Lower leg skin (tissue), 4 donors: Measurements from ENCODE around the gene ASB12. TPM values are rescaled to one million over a fixed set of nuclear protein-coding genes. Genes with fewer than 3 reads are reported as not detected.
"Not testable (repeated sequence)": the region's sequence is repeated elsewhere in the genome, so short reads cannot be mapped to it uniquely, and the experiment has no call there.

Source experiments
- DNase-seq, 2 donors: peaks; one replicate each; pipeline ENCODE4 v3.0.0-alpha.2; 2019; ENCODE audit warnings: low spot score in 2 of 2
- H3K4me3 ChIP-seq: fragments of 200-600 bp; sonication (generic); 2 replicates; pipeline ENCODE4 v1.5.1; 2017; ENCODE audit warnings: mild to moderate bottlenecking, low read depth; ENCODE audit not compliant: poor library complexity, severe bottlenecking
- POLR2A ChIP-seq, 2 donors: fragments of 450-650 bp; IDR thresholded peaks; one replicate each; pipeline ENCODE4 v1.6.1; 2016 to 2017; ENCODE audit warnings: antibody characterized with exemption in 2 of 2, mild to moderate bottlenecking in 1 of 2, moderate library complexity in 1 of 2
- WGBS, 2 donors: methylation state at CpG; one replicate each; pipeline ENCODE4 v1.1.5; 2018; 5-methylcytosine and 5-hydroxymethylcytosine counted together
- intact Hi-C: fragments of 100-400 bp; cut with DNase I; formaldehyde crosslinking; loops from one replicate; pipeline ENCODE4 v1.15.0; 2023; ENCODE audit warnings: low total_unique reads
- total RNA-seq, 4 donors: library from RNA; depleted of rRNA; stranded (reverse); fragments of >200 nt; gene quantifications; one replicate each; pipeline ENCODE4 v1.1.0, GENCODE V29; 2016
- TF ChIP-seq, protein P1 (sequence below), 3 donors: fragments of 450-650 bp; IDR thresholded peaks; one replicate each; pipeline ENCODE4 v1.5.1; 2016; ENCODE audit warnings: antibody characterized with exemption in 3 of 3, mild to moderate bottlenecking in 3 of 3, moderate library complexity in 2 of 3

Gene ASB12
- under 1 TPM in 1 of 4 donors, not detected in 3; 0.49 TPM for total RNA-seq

GRCh38 chrX:64230123-64230970 is at the start of gene ASB12:
Gene ASB12 (minus strand): TSS chrX:64230607. CDS start chrX:64225650, 4,957 bp downstream.
- no peak for TF ChIP-seq POLR2A (IDR thresholded peaks at IDR 0.05)
- TF ChIP-seq, protein P1, sequence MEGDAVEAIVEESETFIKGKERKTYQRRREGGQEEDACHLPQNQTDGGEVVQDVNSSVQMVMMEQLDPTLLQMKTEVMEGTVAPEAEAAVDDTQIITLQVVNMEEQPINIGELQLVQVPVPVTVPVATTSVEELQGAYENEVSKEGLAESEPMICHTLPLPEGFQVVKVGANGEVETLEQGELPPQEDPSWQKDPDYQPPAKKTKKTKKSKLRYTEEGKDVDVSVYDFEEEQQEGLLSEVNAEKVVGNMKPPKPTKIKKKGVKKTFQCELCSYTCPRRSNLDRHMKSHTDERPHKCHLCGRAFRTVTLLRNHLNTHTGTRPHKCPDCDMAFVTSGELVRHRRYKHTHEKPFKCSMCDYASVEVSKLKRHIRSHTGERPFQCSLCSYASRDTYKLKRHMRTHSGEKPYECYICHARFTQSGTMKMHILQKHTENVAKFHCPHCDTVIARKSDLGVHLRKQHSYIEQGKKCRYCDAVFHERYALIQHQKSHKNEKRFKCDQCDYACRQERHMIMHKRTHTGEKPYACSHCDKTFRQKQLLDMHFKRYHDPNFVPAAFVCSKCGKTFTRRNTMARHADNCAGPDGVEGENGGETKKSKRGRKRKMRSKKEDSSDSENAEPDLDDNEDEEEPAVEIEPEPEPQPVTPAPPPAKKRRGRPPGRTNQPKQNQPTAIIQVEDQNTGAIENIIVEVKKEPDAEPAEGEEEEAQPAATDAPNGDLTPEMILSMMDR (IDR thresholded peaks at IDR 0.05), result no peak
- 66 to 75% methylated on average over 11 to 17 of the region's 17 CpGs for WGBS, 2 donors
- no peak within 1 kb of the TSS for H3K4me3 ChIP-seq
- intact Hi-C loops, result no loop called here
- DNase-seq, result no peak

GRCh38 chrX:64265265-64265664 is 34.9 kb upstream of the ASB12 start:
- H3K4me3 ChIP-seq, result no peak overlapping the region
- TF ChIP-seq, protein P1 (IDR thresholded peaks at IDR 0.05), result no peak
- TF ChIP-seq POLR2A (IDR thresholded peaks at IDR 0.05), result no peak
- intact Hi-C loops, result no loop called here
- no peak for DNase-seq

GRCh38 chrX:64229154-64229553 is 1.3 kb downstream of the ASB12 start:
- no peak overlapping the region for H3K4me3 ChIP-seq
- intact Hi-C loops, result no loop called here
- DNase-seq, result no peak
- no peak for TF ChIP-seq POLR2A (IDR thresholded peaks at IDR 0.05)
- TF ChIP-seq, protein P1 (IDR thresholded peaks at IDR 0.05), result no peak
- WGBS, 2 donors, result 29 to 48% methylated on average over 3 of the region's 3 CpGs

DNA sequence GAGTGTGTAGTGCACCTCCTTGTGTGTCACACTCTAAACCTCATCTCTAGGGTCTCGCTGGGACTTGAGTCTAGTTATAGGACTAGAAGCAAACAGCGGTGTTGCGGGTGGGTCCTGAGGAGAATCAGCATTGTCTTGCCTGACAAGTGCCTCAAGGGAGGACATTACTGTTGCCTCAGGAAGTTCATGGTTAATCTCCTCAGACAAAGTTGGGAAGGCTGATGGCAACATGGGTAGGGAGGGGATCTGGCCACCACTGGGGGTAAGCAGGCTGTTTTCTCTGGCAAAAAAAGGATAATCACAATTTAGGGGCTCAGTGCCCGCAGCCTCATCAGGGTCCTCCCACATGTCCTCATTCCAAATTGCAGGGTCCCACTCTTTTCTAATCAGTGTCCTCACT is 12.4 kb downstream of the ASB12 start:
- 85 to 93% methylated on average over 4 of the region's 4 CpGs for WGBS, 2 donors
- intact Hi-C loops, result no loop called here

DNA sequence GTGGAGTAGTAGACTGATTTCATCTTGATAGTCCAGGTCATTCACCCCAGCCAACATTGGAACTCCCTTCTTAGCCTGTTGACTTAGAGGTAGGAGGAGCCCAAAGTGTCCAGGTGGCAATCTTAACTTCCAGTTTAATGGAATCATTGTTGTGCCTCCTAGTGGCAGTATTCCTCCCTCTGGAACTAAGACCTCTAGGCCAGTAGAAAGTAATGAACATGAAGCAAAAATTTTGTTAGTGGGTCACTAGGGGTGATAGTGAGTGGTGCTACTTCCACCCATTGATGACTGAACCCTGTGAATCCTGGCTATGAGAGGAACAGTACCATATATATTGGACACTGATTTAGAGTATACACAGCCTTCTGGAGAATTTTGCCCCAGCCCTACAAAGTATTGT is 16.4 kb downstream of the ASB12 start:
- intact Hi-C loops, H3K4me3 ChIP-seq, DNase-seq: not testable (repeated sequence)

More for the DNA sequence above, 12.4 kb downstream of the ASB12 start:
- no peak overlapping the region for H3K4me3 ChIP-seq
- TF ChIP-seq, protein P1 (IDR thresholded peaks at IDR 0.05), result no peak
- TF ChIP-seq POLR2A (IDR thresholded peaks at IDR 0.05), result no peak
- DNase-seq, result no peak

GRCh38 chrX:64206556-64207162 is 23.7 kb downstream of the ASB12 start:
- peak in 1 of 2 donors; percentile 14 for DNase-seq
- WGBS, 2 donors, result 48 to 64% methylated on average over 5 of the region's 5 CpGs
- TF ChIP-seq, protein P1 (IDR thresholded peaks at IDR 0.05), result no peak
- no peak for TF ChIP-seq POLR2A (IDR thresholded peaks at IDR 0.05)
- intact Hi-C loops, result no loop called here
- H3K4me3 ChIP-seq, result no peak overlapping the region
